Activated T-helper 1 cell treated with anti-CD3 and anti-CD28 coated beads, Interleukin-12 subunit alpha, Interleukin-12 subunit beta, Interleukin-2, Interleukin-4 antibody, amounts not matched to agents 30 ng/mL and 10 ng/mL and 1 ng/mL, durations not matched to agents 14 hours and 24 hours and 36 hours (primary cell): ENCODE measurements around the gene FAM221A. TPM values are rescaled to one million over a fixed set of nuclear protein-coding genes. Genes with fewer than 3 reads are reported as not detected.
A peak's percentile ranks its signal among the peaks of the same experiment; 100 is the strongest.
"Not testable (repeated sequence)": the region's sequence is repeated elsewhere in the genome, so short reads cannot be mapped to it uniquely, and the experiment has no call there.

Experiments used
- DNase-seq: peaks from one replicate; pipeline ENCODE4 v3.0.0; 2021; ENCODE audit warnings: low spot score
- H3K27ac Mint-ChIP-seq: one replicate; pipeline ENCODE4 v1.8.0; 2021; ENCODE audit warnings: mild to moderate bottlenecking, mixed read lengths
- H3K27me3 Mint-ChIP-seq: one replicate; pipeline ENCODE4 v1.8.0; 2022; ENCODE audit warnings: mild to moderate bottlenecking, moderate library complexity, mixed read lengths; ENCODE audit not compliant: insufficient read depth
- H3K36me3 Mint-ChIP-seq: one replicate; pipeline ENCODE4 v1.8.0; 2021; ENCODE audit warnings: low read depth, mixed read lengths
- H3K4me1 Mint-ChIP-seq: one replicate; pipeline ENCODE4 v1.8.0; 2021; ENCODE audit warnings: low read depth, mixed read lengths
- H3K4me3 Mint-ChIP-seq: one replicate; pipeline ENCODE4 v1.8.0; 2021; ENCODE audit warnings: mild to moderate bottlenecking, moderate library complexity, mixed read lengths
- H3K9me3 Mint-ChIP-seq: one replicate; pipeline ENCODE4 v1.8.0; 2021; ENCODE audit warnings: mixed read lengths
- intact Hi-C: fragments of 100-400 bp; cut with micrococcal nuclease; formaldehyde crosslinking; loops from one replicate; pipeline ENCODE4 v1.15.1; 2024
- total RNA-seq: library from RNA; stranded (reverse); gene quantifications from 2 replicates; pipeline ENCODE4 v1.2.3, GENCODE V29; 2022

FAM221A gene
- total RNA-seq, 1 donor from 2014 or later, result 9.9 TPM

- H3K27ac Mint-ChIP-seq, result peak overlapping the region; percentile 34
- peak; percentile 11 for DNase-seq
- no peaks in the 10 kb centered on the region for H3K9me3 Mint-ChIP-seq
- H3K27me3 Mint-ChIP-seq, result peaks cover 11% of the 10 kb centered on the region
- H3K4me3 Mint-ChIP-seq, result peak overlapping the region; percentile 88
- peaks cover 2% of the 10 kb centered on the region for H3K36me3 Mint-ChIP-seq
- peaks cover 12% of the 10 kb centered on the region for H3K4me1 Mint-ChIP-seq
- intact Hi-C loops, result loop anchor here (1.0 to 5.0 kb wide), 3 partner anchors 85 to 498 kb away; partner anchors contain the start of gene NUP42
Measured at GRCh38 chr7:23680414-23681405, 711 bp downstream of the FAM221A start.

- not testable (repeated sequence) for H3K4me3 Mint-ChIP-seq, H3K27me3 Mint-ChIP-seq, H3K36me3 Mint-ChIP-seq, H3K9me3 Mint-ChIP-seq, DNase-seq, H3K27ac Mint-ChIP-seq
- intact Hi-C loops, result loop anchor here (5.0 kb wide), 1 partner anchor 502 kb away; the partner anchor contains the start of gene NUP42
- peaks cover 12% of the 10 kb centered on the region for H3K4me1 Mint-ChIP-seq
Measured at GRCh38 chr7:23684041-23684440, 4.0 kb downstream of the FAM221A start.

GRCh38 chr7:23685731-23686130 lies 5.7 kb downstream of the FAM221A start:
- H3K36me3 Mint-ChIP-seq, result peaks cover 10% of the 10 kb centered on the region
- no peak for DNase-seq
- no peaks in the 10 kb centered on the region for H3K27me3 Mint-ChIP-seq
- H3K9me3 Mint-ChIP-seq, result no peaks in the 10 kb centered on the region
- no peak overlapping the region for H3K27ac Mint-ChIP-seq
- peaks cover 5% of the 10 kb centered on the region for H3K4me1 Mint-ChIP-seq
- intact Hi-C loops, result no loop called here
- no peak overlapping the region for H3K4me3 Mint-ChIP-seq

- Mint-ChIP-seq H3K27ac (no peak overlapping the region), H3K36me3 (peaks cover 12% of the 10 kb centered on the region), H3K4me1 (no peaks in the 10 kb centered on the region), H3K27me3 (no peaks in the 10 kb centered on the region), H3K9me3 (no peaks in the 10 kb centered on the region), H3K4me3 (no peak overlapping the region)
- intact Hi-C loops, result no loop called here
- no peak for DNase-seq
Measured at GRCh38 chr7:23687011-23687410, 7.0 kb downstream of the FAM221A start.

GRCh38 chr7:23689165-23689564 lies 9.2 kb downstream of the FAM221A start:
- Mint-ChIP-seq H3K4me3 (no peak overlapping the region), H3K36me3 (peaks cover 13% of the 10 kb centered on the region), H3K27ac (no peak overlapping the region), H3K4me1 (no peaks in the 10 kb centered on the region), H3K9me3 (no peaks in the 10 kb centered on the region), H3K27me3 (no peaks in the 10 kb centered on the region)
- DNase-seq, result no peak
- intact Hi-C loops, result no loop called here

GRCh38 chr7:23691320-23691719 lies 11.3 kb downstream of the FAM221A start:
- DNase-seq, result no peak
- Mint-ChIP-seq H3K27me3 (no peaks in the 10 kb centered on the region), H3K4me1 (no peaks in the 10 kb centered on the region), H3K9me3 (no peaks in the 10 kb centered on the region), H3K27ac (no peak overlapping the region), H3K4me3 (no peak overlapping the region), H3K36me3 (peaks cover 16% of the 10 kb centered on the region)
- intact Hi-C loops, result no loop called here

GRCh38 chr7:23693224-23693623 lies 13.2 kb downstream of the FAM221A start:
- Mint-ChIP-seq H3K4me1 (no peaks in the 10 kb centered on the region), H3K27ac (no peak overlapping the region), H3K36me3 (peaks cover 16% of the 10 kb centered on the region), H3K4me3 (no peak overlapping the region), H3K9me3 (no peaks in the 10 kb centered on the region), H3K27me3 (no peaks in the 10 kb centered on the region)
- intact Hi-C loops, result no loop called here
- no peak for DNase-seq

- intact Hi-C loops, result no loop called here
- H3K9me3 Mint-ChIP-seq, result no peaks in the 10 kb centered on the region
- no peak overlapping the region for H3K4me3 Mint-ChIP-seq
- H3K27ac Mint-ChIP-seq, result no peak overlapping the region
- DNase-seq, result peak; percentile 9
- no peaks in the 10 kb centered on the region for H3K27me3 Mint-ChIP-seq
- no peaks in the 10 kb centered on the region for H3K4me1 Mint-ChIP-seq
- H3K36me3 Mint-ChIP-seq, result peaks cover 6% of the 10 kb centered on the region
Measured at GRCh38 chr7:23696916-23697441, 17.0 kb downstream of the FAM221A start.

- Mint-ChIP-seq H3K9me3 (no peaks in the 10 kb centered on the region), H3K4me3 (no peak overlapping the region), H3K27me3 (no peaks in the 10 kb centered on the region), H3K36me3 (peaks cover 14% of the 10 kb centered on the region), H3K27ac (no peak overlapping the region), H3K4me1 (no peaks in the 10 kb centered on the region)
- intact Hi-C loops, result no loop called here
- no peak for DNase-seq
Measured at GRCh38 chr7:23698822-23699221, 18.8 kb downstream of the FAM221A start.

GRCh38 chr7:23700046-23700445 lies 20.0 kb downstream of the FAM221A start:
- Mint-ChIP-seq H3K27me3 (no peaks in the 10 kb centered on the region), H3K36me3 (peaks cover 17% of the 10 kb centered on the region), H3K27ac (no peak overlapping the region), H3K4me1 (no peaks in the 10 kb centered on the region), H3K4me3 (no peak overlapping the region), H3K9me3 (peaks cover 11% of the 10 kb centered on the region)
- intact Hi-C loops, result no loop called here
- DNase-seq, result no peak

GRCh38 chr7:23709081-23709750 lies 29.2 kb downstream of the FAM221A start:
- no peak for DNase-seq
- Mint-ChIP-seq H3K9me3 (peaks cover 24% of the 10 kb centered on the region), H3K27me3 (peaks cover 3% of the 10 kb centered on the region), H3K27ac (no peak overlapping the region), H3K4me1 (no peaks in the 10 kb centered on the region), H3K4me3 (no peak overlapping the region), H3K36me3 (peaks cover 12% of the 10 kb centered on the region)
- intact Hi-C loops, result no loop called here

- intact Hi-C loops, result no loop called here
- H3K4me3 Mint-ChIP-seq, result no peak within 1 kb of the TSS
- no peaks in the 10 kb centered on the region for H3K4me1 Mint-ChIP-seq
- peaks cover 3% of the 10 kb centered on the region for H3K27me3 Mint-ChIP-seq
- peaks cover 16% of the 10 kb centered on the region for H3K9me3 Mint-ChIP-seq
- peaks cover 5% of the 10 kb centered on the region for H3K36me3 Mint-ChIP-seq
- DNase-seq, result no peak
- H3K27ac Mint-ChIP-seq, result no peak within 1 kb of the TSS
Measured at GRCh38 chr7:23710000-23710399, 30.0 kb downstream of the FAM221A start, which contains the start of gene STK31. Gene STK31 (plus strand): TSS chr7:23710219. CDS start chr7:23710286, 67 bp downstream.
